Measurements from ENCODE around the gene CCNDBP1.
"Not testable (repeated sequence)": the region's sequence is repeated elsewhere in the genome, so short reads cannot be mapped to it uniquely, and the experiment has no call there.

The CCNDBP1 gene

GRCh38 chr15:43194795-43195194, 9.6 kb downstream of the CCNDBP1 start:
- no peak for DNase-seq

DNA sequence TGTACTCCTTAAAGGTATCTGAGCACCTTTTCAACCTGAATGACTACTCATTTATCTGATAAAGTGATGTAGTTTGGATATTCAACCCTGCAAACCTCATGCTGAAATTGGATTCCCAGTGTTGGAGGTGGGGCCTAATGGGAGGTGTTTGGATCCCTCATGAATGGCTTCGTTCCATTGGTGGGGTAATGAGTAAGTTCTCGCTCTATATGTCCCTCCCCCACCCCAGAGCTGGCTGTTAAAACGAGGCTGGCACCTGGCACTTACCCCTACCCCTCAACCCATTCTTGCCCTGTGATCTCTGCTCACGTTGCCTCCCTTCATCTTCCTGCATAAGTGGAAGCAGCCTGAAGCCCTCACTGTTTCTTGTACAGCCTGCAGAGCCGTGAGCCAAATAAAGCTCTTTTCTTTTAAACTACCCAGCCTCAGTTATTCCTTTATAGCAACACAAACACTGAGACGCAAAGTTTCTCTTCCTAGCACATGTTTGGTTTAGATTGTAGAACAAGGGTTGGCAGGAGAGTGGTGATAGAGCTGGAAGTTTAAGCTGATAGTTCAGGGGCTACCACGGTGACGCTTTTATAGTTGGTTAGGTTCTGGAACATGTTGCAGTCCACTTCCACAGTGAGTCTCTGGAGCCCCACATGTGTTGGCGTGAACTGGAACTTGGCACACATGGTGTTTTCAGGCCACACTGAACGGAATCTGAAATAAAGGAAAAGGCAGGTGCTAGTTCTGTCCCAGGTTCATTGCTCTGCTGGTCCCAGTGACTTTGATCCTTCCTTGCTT, 11.8 kb downstream of the CCNDBP1 start:
- DNase-seq: no peak

GRCh38 chr15:43197773-43198172, 12.6 kb downstream of the CCNDBP1 start:
- not testable (repeated sequence) for DNase-seq

DNA sequence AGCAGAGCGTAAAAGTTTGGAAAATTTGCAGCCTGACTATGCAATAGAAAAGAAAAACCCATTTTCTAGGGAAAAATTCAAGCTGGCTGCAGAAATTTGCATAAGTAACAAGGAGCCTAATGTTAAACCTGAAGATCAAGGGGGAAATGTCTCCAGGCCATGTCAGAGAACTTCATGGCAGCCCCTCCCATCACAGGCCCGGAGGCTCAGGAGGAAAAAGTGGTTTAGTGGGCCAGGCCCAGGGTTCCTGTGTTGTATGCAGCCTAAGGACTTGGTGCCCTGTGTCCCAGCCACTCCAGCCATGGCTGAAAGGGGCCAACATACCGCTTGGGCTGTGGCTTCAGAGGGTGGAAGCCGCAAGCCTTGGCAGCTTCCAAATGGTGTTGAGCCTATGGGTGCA, 13.4 kb downstream of the CCNDBP1 start:
- not testable (repeated sequence) for DNase-seq

GRCh38 chr15:43198992-43199391, 13.8 kb downstream of the CCNDBP1 start:
- DNase-seq: no peak

GRCh38 chr15:43199945-43200488, 14.8 kb downstream of the CCNDBP1 start:
- no peak for DNase-seq

GRCh38 chr15:43204016-43204901, 19.1 kb downstream of the CCNDBP1 start:
- DNase-seq: no peak

GRCh38 chr15:43206054-43206453, 20.9 kb downstream of the CCNDBP1 start:
- no peak for DNase-seq

- no peak for DNase-seq
Measured at GRCh38 chr15:43207024-43207423, 21.8 kb downstream of the CCNDBP1 start.

DNA sequence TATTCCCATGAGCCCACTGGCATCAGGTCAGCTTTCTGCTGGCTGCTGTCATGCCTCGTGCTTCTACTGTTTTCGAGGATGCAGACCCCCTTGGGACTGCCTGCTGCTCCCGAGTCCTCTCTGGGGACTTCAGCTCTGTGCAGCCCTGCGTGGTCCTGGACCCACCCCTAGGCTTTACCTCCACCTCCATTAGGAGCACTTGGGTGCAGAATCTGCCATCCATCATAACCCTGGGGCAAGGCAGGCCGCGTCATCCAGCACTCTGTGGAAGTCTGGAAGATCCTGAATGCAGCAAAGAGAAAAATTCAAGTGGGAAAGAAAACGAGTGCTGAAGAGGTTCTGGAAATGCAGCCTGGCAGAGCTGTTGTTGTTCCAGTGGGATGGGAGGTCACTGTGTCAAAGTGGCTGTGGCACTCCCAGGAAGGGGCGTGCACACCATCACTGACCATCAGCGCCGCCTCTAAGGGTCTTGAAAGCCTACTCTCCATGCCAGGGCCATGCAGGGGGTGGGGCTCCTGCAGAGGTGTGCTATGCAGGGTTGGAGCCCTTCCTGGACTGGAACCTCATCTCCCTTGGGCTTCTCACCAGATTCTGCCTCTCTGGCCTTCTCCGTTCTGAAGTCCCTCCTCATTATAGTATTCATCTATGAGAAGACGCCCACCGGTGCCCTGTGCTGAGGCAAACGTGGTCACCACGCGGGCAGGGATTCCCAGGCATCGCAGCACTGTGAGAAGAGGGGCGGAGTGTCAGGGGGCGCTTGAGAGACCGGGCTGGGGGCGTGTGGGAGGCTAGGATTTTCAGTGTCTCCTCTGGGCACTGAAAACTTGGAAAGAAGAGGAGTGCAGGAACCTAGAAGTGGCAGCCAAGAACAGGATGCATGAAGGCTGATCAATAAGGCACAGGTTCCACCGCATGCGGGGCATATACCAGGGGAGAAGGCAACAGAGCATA, 23.1 kb downstream of the CCNDBP1 start:
- DNase-seq: no peak

- no peak for DNase-seq
Measured at GRCh38 chr15:43209059-43209824, 24.0 kb downstream of the CCNDBP1 start.

- no peak for DNase-seq
Measured at GRCh38 chr15:43210172-43210745, 25.1 kb downstream of the CCNDBP1 start.

DNA sequence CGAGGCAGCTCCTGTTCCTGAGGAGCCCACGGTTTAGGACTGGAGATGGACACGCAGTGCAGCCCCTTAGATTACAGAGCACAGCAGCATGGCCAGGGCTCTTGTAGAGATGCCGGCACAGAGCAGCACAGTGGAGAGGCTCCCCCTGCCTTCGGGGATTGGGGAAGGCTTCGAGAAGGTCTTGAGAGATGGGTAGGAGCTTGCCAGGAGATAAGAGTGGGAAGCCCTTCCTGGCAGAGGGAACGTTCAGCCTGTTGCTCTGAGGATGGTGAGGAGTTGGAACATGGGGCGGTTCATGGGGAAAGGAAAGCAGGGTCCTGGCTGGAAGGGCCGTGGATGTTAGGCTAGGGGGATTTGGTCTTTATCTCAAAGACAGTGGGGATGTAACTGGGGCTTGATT, 25.6 kb downstream of the CCNDBP1 start:
- DNase-seq: no peak

GRCh38 chr15:43211224-43211735, 26.1 kb downstream of the CCNDBP1 start:
- no peak for DNase-seq

- DNase-seq: no peak
Measured at GRCh38 chr15:43212299-43212698, 27.1 kb downstream of the CCNDBP1 start.

DNA sequence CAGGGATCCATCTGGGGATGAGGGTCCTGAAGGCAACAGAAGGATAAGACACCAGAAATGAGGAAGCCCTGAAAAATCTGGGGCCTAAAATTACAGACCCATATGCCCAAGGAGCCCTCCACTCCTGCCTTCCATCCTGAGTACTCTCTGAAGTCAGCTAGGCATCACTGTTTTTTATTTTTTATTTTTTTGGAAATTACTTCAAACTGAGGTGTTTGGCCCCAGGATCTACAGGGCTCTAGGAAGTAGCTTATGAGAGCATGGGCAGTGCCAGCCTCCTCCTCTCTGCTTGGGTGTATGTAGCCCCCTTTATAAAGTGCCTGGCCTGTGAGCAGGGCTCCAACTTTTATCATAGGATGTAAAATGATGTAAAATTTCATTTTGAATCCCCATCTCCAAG, 27.7 kb downstream of the CCNDBP1 start:
- no peak for DNase-seq

DNA sequence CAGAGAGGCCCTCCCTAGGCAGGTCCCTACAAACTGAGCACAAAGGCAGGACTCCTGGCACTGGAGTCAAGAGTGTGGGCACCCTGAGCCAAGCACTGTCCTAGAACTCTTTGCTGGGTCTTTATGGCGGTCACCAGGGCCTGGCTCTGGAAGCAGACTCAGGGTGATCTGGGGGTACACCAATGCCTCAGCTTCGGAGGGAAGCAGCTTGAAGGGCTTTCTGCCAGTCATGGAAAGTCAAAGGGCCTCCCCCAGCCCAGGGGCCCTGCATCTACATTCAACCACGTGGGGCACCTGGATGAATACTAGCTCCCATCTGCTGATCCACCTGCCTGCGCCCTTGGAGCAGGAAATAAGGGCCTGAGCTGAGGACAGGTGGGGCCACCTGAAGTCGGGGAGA, 28.3 kb downstream of the CCNDBP1 start:
- DNase-seq: no peak

DNA sequence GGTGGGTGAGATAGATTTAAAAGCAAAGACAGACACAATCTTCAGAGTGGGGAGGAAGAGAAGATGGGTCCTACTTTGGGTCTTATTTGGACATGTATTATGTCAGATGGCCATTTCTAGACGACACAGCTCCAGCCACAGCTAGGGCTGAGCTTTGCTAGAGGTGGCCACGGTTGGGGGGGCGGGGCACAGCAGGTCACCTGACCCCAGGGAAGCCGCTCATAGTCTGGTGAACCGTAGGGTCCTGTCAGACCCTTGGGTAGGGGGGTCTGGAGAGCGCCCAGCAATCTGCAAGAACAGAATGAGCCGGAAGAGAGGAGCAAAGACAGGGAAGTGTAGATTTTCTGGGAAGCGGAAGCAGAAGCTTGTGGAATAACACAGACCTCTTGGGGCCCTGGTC, 29.0 kb downstream of the CCNDBP1 start:
- no peak for DNase-seq

GRCh38 chr15:43214592-43215295, 29.5 kb downstream of the CCNDBP1 start:
- DNase-seq: no peak

DNA sequence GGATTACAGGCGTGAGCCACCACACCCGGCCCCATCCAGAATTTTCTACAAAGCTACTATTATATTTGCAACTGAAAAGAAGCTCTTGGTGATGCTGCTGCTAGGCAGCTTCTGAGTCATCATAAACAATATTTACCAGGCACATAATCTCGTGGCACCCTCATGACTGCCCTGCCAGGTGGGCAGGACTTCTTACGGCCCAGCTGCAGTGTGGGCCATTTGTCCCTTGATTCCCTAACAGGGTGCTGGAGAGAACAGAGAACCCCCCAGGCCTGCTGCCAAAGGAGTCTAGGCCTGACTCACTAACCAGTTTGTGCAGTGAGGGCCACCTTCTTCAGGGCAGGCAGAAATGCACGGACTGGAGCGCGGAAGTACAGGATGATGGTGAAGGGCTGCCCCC, 30.8 kb downstream of the CCNDBP1 start:
- DNase-seq: no peak
